RWPE1 (cell line): ENCODE results near the gene RSPO3.

ENCODE experiments used
- CTCF ChIA-PET: fragments of 350-600 bp; sonication (Branson Sonifier 250); formaldehyde crosslinking; extraction: SDS; loops from one replicate; lab custom pipeline; 2021; lab: Yijun Ruan, JAX
- POLR2A ChIA-PET: fragments of 400-600 bp; formaldehyde crosslinking; extraction: SDS; loops from one replicate; lab custom pipeline; 2020; ENCODE audit warnings: antibody characterized with exemption; ENCODE audit not compliant: low non-redundant PET; lab: Yijun Ruan, JAX
- DNase-seq: peaks from one replicate; pipeline ENCODE4 v3.0.0; 2012; ENCODE audit warnings: low spot score
- H3K27ac ChIP-seq: fragments of 450-650 bp; 2 replicates; pipeline ENCODE4 v1.5.1; 2017
- TF ChIP-seq, protein P1 (sequence below): fragments of 450-650 bp; conservative IDR thresholded peaks from 2 replicates; pipeline ENCODE4 v1.5.1; 2017; ENCODE audit warnings: low read depth, mild to moderate bottlenecking

RSPO3 gene

DNA sequence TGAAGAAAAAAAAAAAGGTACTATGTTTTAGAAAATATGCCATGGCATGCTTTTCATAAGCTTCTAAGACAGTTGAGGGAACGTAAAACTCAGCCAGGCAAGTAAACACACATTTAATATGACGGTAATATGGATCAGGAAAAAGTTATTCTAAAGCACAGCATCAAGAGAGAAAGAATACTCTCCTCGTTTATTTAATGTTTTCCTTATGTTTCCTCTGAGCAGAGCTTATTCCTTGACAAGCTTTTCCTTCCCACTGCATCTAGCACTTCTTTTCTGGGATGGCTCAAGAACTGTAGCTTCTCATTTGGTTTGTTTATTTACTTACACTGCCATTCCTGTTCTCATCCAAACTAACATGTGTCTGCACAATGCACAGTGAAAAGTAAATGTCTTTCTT lies 2.7 kb upstream of the RSPO3 start:
- no peak overlapping the region for H3K27ac ChIP-seq
- CTCF ChIA-PET, result no interaction called here
- no peak for DNase-seq
- TF ChIP-seq, protein P1, sequence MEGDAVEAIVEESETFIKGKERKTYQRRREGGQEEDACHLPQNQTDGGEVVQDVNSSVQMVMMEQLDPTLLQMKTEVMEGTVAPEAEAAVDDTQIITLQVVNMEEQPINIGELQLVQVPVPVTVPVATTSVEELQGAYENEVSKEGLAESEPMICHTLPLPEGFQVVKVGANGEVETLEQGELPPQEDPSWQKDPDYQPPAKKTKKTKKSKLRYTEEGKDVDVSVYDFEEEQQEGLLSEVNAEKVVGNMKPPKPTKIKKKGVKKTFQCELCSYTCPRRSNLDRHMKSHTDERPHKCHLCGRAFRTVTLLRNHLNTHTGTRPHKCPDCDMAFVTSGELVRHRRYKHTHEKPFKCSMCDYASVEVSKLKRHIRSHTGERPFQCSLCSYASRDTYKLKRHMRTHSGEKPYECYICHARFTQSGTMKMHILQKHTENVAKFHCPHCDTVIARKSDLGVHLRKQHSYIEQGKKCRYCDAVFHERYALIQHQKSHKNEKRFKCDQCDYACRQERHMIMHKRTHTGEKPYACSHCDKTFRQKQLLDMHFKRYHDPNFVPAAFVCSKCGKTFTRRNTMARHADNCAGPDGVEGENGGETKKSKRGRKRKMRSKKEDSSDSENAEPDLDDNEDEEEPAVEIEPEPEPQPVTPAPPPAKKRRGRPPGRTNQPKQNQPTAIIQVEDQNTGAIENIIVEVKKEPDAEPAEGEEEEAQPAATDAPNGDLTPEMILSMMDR, result no peak
- POLR2A ChIA-PET, result no interaction called here

GRCh38 chr6:127117979-127118297 lies 533 bp upstream of the RSPO3 start:
- no peak overlapping the region for H3K27ac ChIP-seq
- CTCF ChIA-PET, result no interaction called here
- POLR2A ChIA-PET, result no interaction called here

DNA sequence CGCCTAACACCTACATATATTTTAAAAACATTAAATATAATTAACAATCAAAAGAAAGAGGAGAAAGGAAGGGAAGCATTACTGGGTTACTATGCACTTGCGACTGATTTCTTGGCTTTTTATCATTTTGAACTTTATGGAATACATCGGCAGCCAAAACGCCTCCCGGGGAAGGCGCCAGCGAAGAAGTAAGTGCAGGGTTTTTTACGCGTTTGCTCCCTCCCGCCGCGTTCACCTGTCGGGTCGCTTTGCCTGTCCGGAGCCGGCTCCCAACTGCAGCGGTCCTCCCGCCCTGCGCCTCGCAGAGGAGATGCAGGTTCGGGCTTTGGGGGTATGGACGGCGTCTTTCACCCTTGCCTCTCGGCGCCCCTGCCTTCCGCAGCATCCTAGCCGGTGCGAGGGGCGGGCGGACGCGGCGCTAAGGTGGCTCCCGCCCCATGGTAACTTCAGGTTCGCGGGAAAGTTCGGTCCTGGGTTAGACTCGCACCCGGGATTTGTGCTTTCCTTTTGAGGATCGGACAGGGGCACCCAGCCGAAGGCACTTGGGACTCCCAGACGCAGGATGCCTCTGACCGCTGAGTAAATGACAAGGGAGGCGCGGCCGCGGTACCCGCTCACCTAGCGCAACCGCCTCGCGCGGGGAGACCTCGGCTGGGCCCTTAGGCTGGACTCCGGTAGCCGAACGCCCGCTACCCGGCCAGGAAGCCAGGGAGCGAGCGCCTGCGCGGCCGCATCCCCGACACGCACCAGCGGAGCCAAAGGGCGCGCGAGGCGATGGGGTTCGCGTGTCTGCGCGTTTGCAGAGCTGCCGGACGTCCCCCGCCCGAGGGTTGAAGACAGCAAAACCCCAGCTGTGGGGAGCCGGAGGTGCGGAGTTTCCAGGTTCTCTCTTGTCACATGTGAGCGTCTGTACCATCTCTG lies 891 bp downstream of the RSPO3 start:
- TF ChIP-seq, protein P1, result no peak
- CTCF ChIA-PET, result no interaction called here
- DNase-seq, result no peak
- no peak overlapping the region for H3K27ac ChIP-seq
- POLR2A ChIA-PET, result no interaction called here

More at GRCh38 chr6:127117979-127118297, 533 bp upstream of the RSPO3 start:
- DNase-seq, result no peak
- TF ChIP-seq, protein P1, result no peak

DNA sequence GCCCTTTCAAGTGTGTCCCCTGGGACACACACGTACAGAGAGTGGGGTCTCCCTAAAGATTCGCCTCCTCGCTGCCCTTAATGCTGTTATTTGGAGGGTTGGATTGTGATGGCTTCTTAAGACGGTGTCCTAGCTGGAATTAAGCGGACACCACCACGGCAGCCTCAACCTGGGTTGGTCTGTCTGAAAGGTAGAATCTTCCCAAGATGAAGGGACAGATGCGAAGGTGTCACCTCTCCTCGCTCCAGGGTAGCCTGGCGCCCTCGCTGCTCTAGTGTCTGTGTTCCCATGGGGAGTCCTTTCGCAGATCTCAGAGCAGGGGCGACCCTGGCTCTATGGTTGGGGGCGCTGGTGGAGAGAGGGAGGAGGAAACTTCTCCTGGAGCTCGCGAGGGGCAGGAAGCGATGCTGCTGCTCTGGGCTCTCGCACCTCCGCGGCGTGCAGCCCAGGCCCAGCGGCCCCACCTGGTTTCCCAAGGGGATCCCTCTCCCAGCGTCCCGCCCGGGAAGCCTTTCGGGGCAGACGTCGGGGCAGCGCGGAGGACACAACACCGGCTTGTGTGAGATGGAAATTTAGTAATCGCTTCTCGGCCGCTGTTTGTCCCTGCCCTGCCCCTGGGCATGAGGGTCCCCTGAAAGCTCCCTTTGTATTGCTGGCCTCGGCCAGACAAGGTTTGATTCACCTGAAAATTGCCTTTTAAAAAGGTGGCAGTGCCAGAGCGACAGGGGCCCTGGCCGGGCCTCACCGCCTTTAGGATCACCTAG lies 1.7 kb downstream of the RSPO3 start:
- no peak for DNase-seq
- ChIA-PET POLR2A (no interaction called here), CTCF (interaction anchor here (0.7 kb wide), 1 partner anchor 316 kb away, joined by 6 read pairs; no protein-coding TSS in a partner anchor)
- TF ChIP-seq, protein P1, result no peak
- no peak overlapping the region for H3K27ac ChIP-seq

- POLR2A ChIA-PET, result no interaction called here
- peak; percentile 57 for DNase-seq
- TF ChIP-seq, protein P1, result peak; percentile 43; the same call in 1 of the 2 replicates
- no peak overlapping the region for H3K27ac ChIP-seq
- CTCF ChIA-PET, result interaction anchor here (0.7 kb wide), 1 partner anchor 317 kb away, joined by 6 read pairs; no protein-coding TSS in a partner anchor
Observed at GRCh38 chr6:127120787-127121636, 2.5 kb downstream of the RSPO3 start.

DNA sequence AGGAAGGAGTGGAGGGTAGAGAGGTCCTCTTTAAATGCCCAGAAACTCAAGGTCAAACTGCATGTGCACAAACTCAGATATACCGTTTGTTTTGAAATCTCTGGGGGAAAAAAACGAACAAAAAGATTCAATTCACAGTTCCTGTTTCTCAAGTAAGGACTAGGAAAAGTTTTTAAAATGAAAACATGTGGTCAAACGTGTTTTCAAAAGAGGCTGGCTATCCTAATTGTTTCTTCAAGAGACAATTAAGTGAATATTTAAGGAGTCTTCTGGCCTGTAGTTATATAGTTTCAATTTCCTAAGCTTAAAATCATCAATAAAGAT lies 3.1 kb downstream of the RSPO3 start:
- H3K27ac ChIP-seq, result no peak overlapping the region
- ChIA-PET POLR2A (no interaction called here), CTCF (interaction anchor here (0.6 kb wide), 1 partner anchor 151 kb away, joined by 3 read pairs; no protein-coding TSS in a partner anchor)
- TF ChIP-seq, protein P1, result no peak; the same call in 1 of the 2 replicates
- DNase-seq, result no peak
